HG02981 (cell line): Measurements from ENCODE around the gene CD83.
A peak's percentile ranks its signal among the peaks of the same experiment; 100 is the strongest.

ENCODE experiments used
- ATAC-seq: cut with Tn5 transposase; IDR thresholded peaks from one replicate; pipeline ENCODE4 v1.9.1; 2021; ENCODE audit warnings: mild to moderate bottlenecking, moderate library complexity; ENCODE audit not compliant: unreplicated experiment

The CD83 gene

GRCh38 chr6:14091339-14091978, 26.1 kb upstream of the CD83 start:
- no peak for ATAC-seq

- ATAC-seq, result no peak
Measured at GRCh38 chr6:14092316-14092715, 25.3 kb upstream of the CD83 start.

GRCh38 chr6:14092838-14093789, 24.5 kb upstream of the CD83 start:
- no peak for ATAC-seq

- ATAC-seq, result no peak
Measured at GRCh38 chr6:14094721-14095120, 22.9 kb upstream of the CD83 start.

GRCh38 chr6:14095437-14095836, 22.1 kb upstream of the CD83 start:
- ATAC-seq, result peak; percentile 45

GRCh38 chr6:14100138-14100537, 17.4 kb upstream of the CD83 start:
- ATAC-seq, result no peak

- no peak for ATAC-seq
Measured at GRCh38 chr6:14100966-14101365, 16.6 kb upstream of the CD83 start.

- no peak for ATAC-seq
Measured at GRCh38 chr6:14102383-14102782, 15.2 kb upstream of the CD83 start.

GRCh38 chr6:14105547-14105946, 12.0 kb upstream of the CD83 start:
- ATAC-seq, result no peak

GRCh38 chr6:14107000-14107399, 10.6 kb upstream of the CD83 start:
- ATAC-seq, result no peak

- no peak for ATAC-seq
Measured at GRCh38 chr6:14107711-14108494, 9.7 kb upstream of the CD83 start.

- ATAC-seq, result peak; percentile 75
Measured at GRCh38 chr6:14108571-14109410, 8.8 kb upstream of the CD83 start.

- peak; percentile 4 for ATAC-seq
Measured at GRCh38 chr6:14109411-14109826, 8.2 kb upstream of the CD83 start.

GRCh38 chr6:14110001-14110818, 7.4 kb upstream of the CD83 start:
- peak; percentile 47 for ATAC-seq

- no peak for ATAC-seq
Measured at GRCh38 chr6:14113976-14114375, 3.6 kb upstream of the CD83 start.

GRCh38 chr6:14118091-14118439, 493 bp downstream of the CD83 start:
- ATAC-seq, result no peak

- no peak for ATAC-seq
Measured at GRCh38 chr6:14118446-14118845, 874 bp downstream of the CD83 start.

GRCh38 chr6:14119784-14120183, 2.2 kb downstream of the CD83 start:
- ATAC-seq, result no peak

- ATAC-seq, result no peak
Measured at GRCh38 chr6:14120546-14120945, 3.0 kb downstream of the CD83 start.

- ATAC-seq, result peak; percentile 40
Measured at GRCh38 chr6:14121936-14122344, 4.4 kb downstream of the CD83 start.
